HG02571 (cell line): ENCODE data around the gene SSBP2.
"Not testable (repeated sequence)": the region's sequence is repeated elsewhere in the genome, so short reads cannot be mapped to it uniquely, and the experiment has no call there.

Experiments
- ATAC-seq: cut with Tn5 transposase; IDR thresholded peaks from one replicate; pipeline ENCODE4 v1.9.1; 2021; ENCODE audit warnings: mild to moderate bottlenecking, moderate library complexity; ENCODE audit not compliant: unreplicated experiment

SSBP2 gene

DNA sequence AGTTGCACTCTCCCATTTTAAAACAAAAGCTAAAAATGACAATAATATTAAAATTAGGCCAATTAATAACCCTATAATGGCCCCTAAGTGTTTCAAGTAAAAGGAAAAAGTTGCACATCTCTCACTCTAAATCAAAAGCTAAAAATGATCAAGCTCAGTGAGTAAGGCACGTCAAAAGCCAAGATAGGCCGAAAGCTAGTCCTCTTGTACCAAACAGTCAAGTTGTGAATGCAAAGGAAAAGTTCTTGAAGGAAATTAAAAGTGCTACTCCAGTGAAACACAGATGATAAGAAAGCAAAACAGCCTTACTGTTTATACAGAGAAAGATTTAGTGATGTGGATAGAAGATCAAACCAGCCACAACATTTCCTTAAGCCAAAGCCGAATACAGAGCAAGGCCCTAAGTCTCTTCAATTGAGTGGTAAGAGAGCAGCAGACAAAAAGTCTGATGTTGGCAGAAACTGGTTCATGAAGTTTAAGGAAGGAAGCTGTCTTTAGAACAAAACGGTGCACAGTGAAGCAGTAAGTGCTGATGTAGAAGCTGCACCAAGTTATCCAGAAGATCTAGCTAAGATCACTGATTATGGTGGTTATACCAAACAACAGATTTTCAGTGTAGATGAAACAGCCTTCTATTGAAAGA is 212.9 kb downstream of the SSBP2 start:
- no peak for ATAC-seq

- no peak for ATAC-seq
These were observed 216.5 kb downstream of the SSBP2 start for GRCh38 chr5:81534441-81534840.

GRCh38 chr5:81533629-81534405 is 217.1 kb downstream of the SSBP2 start:
- no peak for ATAC-seq

- ATAC-seq: no peak
These were observed 220.0 kb downstream of the SSBP2 start for GRCh38 chr5:81530919-81531318.

DNA sequence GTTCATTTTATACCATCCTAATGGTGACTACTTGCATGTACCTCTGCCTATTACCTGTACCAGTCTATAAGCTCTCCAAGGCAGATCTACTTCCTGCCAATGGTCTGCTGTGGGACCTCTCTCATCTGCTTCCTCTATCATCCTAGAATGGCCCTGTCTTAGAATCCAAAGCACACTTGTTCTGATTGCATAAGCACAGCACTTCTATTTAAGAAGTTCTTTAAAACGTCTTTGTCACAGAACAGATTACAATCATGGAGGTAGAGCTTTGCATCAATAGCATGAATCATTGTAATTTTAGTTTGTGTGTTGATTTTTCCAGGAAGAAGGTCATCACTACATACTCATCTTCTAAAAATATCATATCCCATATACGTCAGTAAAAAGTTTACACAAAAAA is 225.2 kb downstream of the SSBP2 start:
- ATAC-seq: no peak

DNA sequence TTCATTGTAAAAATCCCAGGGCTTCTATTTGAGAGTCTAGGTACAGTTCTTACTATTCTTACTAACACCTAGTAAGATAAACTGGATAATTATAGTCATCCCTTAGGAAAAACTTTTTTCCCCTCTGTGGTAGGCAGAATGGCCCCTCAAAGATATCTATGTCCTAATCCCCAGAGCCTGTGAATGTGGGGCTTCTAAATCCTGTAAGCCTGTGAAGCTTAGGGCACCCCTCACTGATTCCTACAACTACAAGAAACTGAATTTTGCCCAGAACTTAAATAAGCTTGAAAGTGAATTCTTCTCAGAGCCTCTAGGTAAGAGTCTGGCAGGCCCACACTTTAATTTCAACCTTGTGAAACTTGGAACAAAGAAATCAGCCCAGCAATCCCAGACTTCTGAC is 226.9 kb downstream of the SSBP2 start:
- ATAC-seq: no peak

- no peak for ATAC-seq
These were observed 228.3 kb downstream of the SSBP2 start for GRCh38 chr5:81522571-81522970.

- no peak for ATAC-seq
These were observed 230.1 kb downstream of the SSBP2 start for GRCh38 chr5:81520769-81521168.

DNA sequence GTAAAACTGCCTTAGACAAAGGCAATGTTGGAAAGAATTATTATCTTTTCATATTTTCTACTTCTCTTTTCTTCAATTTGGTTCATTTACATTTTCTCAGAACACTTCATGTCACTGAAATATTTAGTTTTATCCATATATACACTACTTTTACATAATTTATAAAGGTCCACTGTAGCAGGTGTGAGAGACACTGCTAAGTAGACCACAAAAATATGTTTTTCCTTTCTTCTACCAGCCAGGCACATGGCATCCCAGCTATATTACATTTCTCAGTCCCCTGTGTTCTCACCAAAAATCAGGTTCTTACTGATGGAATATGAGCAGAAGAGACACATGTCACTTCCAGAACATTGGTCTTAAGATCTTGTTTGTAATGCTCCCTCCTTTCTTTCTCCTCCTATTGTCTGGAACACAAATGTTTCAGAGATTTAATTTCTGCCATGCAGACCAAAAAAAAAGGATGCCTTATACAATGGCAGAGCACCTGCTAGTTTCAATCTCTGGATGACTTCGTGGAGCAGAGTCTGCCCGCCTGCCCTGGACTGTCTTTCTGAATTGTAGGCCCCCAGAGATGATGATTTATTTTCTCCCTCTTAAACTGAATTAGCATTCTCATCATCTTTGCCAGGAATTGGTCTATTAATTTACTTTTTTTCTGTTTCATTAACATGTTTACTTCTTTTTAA is 231.5 kb downstream of the SSBP2 start:
- no peak for ATAC-seq

- ATAC-seq: no peak
These were observed 233.4 kb downstream of the SSBP2 start for GRCh38 chr5:81517462-81517861.

GRCh38 chr5:81516091-81516490 is 234.8 kb downstream of the SSBP2 start:
- ATAC-seq: no peak

DNA sequence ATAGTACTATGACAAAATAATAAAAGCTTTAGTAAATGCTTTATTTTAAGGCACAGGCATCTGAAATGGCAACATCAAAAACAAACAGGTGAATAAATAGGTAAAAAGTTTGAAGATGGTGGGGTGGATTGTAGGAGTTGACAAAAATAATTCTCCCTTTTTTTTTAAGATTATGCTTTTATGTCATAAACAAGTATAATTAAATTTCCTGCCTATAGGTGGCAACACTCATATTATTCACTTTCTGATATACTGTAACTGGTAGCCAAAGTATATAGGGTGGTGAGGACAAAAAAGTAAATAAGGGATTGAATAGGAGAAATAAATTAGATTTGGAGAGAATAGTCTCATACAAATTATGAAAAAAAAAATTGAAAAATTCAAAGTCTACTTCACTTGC is 236.9 kb downstream of the SSBP2 start:
- no peak for ATAC-seq

DNA sequence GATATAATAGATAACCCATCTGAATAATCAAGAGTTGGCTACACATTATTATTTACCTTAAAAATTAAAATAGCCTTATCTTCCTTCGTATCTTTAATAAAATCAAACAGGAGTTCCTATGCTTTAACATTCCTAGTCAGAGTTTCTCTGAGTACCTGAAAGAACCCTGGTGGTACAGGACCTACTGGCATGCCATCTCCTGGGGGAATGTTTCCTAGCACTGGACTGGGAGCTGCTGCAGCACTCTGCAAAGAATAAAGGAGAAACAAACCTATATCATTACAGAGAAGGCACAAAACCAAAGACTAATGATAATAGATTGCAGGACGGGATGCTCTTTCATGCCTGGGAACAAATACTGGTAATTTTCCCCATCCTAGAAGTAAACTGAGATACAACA is 237.4 kb downstream of the SSBP2 start:
- ATAC-seq: no peak

- peak; percentile 99 for ATAC-seq
These were observed 243.9 kb downstream of the SSBP2 start for GRCh38 chr5:81506900-81507588.

DNA sequence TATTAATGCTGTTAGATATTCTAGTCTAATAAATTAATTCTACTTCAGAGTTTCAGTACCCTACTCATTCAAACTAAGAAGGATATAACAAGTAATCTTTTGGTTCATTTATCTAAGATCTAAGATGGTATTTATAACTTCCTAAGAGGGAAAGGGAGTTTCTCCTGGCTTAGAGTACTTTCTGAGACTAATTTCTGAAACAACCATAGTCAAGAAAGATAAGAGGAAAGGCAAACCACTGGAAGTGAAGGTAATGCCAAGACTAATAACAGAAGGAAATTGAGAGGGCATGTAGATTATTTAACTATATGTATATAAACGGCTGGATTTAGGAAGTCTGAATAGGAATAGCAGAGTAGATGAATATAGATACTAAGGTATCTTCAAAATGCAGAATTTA is 244.5 kb downstream of the SSBP2 start:
- no peak for ATAC-seq

DNA sequence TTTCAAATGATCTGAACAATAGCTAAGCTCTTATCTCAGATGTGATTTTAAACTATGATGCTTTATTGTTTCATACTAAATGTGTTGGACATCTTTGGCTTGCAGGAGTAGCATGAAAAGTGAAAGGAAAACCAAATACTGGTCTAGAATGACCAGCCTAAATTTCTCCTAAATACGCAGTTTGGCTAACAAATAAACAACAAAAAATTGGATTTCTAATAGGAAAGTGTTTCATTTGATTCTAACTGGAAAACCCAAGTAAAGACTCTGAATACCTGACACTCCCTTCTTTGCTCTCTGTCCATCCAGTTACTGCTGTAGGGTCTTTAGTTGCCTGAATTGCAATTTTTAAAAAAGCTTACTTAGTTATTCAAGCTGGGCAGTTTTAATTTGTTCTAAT is 245.2 kb downstream of the SSBP2 start:
- no peak for ATAC-seq

DNA sequence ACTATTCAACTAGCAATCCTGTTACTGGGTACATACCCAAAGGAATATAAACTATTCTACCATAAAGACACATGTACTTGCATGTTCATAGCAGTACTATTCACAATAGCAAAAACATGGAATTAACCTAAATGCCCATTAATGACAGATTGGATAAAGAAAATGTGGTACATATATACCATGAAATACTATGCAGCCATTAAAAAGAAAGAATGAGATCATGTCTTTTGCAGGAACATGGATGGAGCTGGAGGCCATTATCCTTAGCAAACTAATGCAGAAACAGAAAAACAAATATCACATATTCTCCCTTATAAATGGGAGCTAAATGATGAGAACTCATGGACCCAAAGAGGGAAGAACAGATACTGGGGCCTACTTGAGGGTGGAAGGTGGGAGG is 247.3 kb downstream of the SSBP2 start:
- not testable (repeated sequence) for ATAC-seq

DNA sequence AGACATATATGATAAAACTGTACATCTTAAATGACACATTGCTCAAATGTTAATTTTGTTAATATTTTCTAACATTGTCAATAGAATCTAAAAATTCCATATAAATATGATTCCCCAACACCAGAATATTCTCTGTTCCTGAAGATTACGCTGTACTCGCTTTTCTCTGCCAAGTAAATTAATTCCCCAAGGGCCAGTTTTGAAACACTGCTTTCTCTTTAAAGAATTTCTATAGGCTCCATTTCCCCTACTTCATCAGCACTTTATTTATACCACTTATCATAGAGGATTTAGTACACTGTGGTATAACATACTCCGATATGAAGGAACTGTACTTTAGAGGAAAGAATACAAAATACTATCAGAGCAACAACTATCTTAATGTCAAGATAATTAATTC is 255.6 kb downstream of the SSBP2 start:
- no peak for ATAC-seq

- no peak for ATAC-seq
These were observed 262.0 kb downstream of the SSBP2 start for GRCh38 chr5:81488862-81489261.

DNA sequence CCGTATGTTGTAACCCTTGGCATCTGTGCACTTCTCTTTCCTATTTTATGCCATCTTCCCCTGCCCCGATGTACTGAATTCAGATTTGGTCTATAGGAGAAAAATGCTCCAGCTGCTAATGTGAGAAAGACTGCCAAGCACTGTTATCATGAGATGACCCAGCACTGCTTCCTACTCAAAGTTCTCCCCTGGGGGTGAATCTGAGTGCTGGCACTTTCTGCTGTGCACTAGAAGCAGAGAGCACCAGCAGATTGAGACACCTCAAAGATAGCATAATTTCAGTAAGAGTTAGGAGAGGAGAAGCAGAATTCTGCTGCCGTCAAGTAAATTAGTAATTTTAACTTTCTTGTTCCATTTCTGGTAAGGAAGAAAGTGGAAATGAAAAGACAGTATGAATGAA is 264.2 kb downstream of the SSBP2 start:
- ATAC-seq: no peak

GRCh38 chr5:81482595-81482994 is 268.3 kb downstream of the SSBP2 start:
- ATAC-seq: no peak
